Measurements from ENCODE around the gene DIRAS2. TPM values are rescaled to one million over a fixed set of nuclear protein-coding genes. Genes with fewer than 3 reads are reported as not detected.
"Not testable (repeated sequence)": the region's sequence is repeated elsewhere in the genome, so short reads cannot be mapped to it uniquely, and the experiment has no call there.

The DIRAS2 gene
- total RNA-seq, 1 experiment from 2014 or later: not detected

DNA sequence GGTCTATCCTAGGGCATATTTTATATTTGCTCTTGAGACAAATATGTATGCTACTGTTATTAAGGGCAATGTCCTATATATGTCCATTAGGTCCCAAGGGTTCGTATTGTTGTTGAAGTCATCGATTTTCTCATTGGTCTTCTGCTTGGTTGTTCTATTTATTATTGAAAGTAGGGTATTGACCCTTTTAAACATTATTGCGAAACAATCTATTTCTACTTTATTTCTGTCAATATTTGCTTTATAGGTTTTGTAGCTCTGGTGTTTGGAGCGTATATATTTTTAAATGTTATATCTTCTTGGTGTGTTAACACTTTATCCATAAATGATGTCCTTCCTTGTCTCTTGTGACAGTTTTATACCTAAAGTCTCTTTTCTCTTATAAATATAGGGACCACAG, 16.2 kb upstream of the DIRAS2 start:
- Histone ChIP-seq H3K27ac (ENCODE audit: low read depth, low read length, poor library complexity, severe bottlenecking) (no peak overlapping the region), H3K4me1 (ENCODE audit: insufficient read depth, low read length, poor library complexity, severe bottlenecking) (no peaks in the 10 kb centered on the region), H3K9me3 (ENCODE audit: low read depth, low read length, poor library complexity, severe bottlenecking) (no peaks in the 10 kb centered on the region), H3K4me3 (ENCODE audit: low read depth, low read length, poor library complexity, severe bottlenecking) (no peak overlapping the region), H3K27me3 (replicated peaks; ENCODE audit: insufficient read depth, low read depth, low read length, poor library complexity) (no peaks in the 10 kb centered on the region), H3K36me3 (ENCODE audit: insufficient read depth, low read length, poor library complexity, severe bottlenecking) (no peaks in the 10 kb centered on the region)
- DNase-seq (ENCODE audit: low spot score): no peak
- ChIA-PET CTCF (no interaction called here), POLR2A (ENCODE audit: low non-redundant PET) (no interaction called here)
- TF ChIP-seq, protein P1, sequence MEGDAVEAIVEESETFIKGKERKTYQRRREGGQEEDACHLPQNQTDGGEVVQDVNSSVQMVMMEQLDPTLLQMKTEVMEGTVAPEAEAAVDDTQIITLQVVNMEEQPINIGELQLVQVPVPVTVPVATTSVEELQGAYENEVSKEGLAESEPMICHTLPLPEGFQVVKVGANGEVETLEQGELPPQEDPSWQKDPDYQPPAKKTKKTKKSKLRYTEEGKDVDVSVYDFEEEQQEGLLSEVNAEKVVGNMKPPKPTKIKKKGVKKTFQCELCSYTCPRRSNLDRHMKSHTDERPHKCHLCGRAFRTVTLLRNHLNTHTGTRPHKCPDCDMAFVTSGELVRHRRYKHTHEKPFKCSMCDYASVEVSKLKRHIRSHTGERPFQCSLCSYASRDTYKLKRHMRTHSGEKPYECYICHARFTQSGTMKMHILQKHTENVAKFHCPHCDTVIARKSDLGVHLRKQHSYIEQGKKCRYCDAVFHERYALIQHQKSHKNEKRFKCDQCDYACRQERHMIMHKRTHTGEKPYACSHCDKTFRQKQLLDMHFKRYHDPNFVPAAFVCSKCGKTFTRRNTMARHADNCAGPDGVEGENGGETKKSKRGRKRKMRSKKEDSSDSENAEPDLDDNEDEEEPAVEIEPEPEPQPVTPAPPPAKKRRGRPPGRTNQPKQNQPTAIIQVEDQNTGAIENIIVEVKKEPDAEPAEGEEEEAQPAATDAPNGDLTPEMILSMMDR (conservative IDR thresholded peaks at IDR 0.05; ENCODE audit: low read depth, low read length): no peak
- TF ChIP-seq EZH2 (IDR thresholded peaks at IDR 0.05; ENCODE audit: borderline replicate concordance, low read depth, low read length, poor library complexity, severe bottlenecking): no peak
- intact Hi-C loops (cut with micrococcal nuclease; ENCODE audit: unreplicated experiment): no loop called here
- no TSS peak for BruUV-seq (replicated peaks)

DNA sequence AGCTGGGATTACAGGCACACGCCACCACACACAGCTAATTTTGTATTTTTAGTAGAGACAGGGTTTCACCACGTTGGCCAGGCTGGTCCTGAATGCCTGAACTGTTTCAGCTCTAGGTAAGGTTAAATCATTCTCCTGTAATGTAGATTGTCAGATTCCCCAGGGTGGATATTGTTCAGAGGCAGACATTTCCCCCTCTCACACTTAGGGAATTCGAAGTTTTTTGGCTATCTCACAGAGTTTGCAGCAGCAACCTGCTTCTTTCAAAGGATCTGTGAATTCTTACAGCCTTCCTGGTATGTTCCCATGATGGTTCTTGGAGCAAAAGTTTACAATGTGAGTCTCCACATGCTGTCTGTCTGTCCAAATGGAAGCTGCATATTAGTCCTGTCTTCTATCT, 15.6 kb upstream of the DIRAS2 start:
- ChIA-PET CTCF (no interaction called here), POLR2A (ENCODE audit: low non-redundant PET) (no interaction called here)
- DNase-seq (ENCODE audit: low spot score): no peak
- H3K27ac ChIP-seq (ENCODE audit: low read depth, low read length, poor library complexity, severe bottlenecking): no peak overlapping the region
- no peaks in the 10 kb centered on the region for H3K9me3 ChIP-seq (ENCODE audit: low read depth, low read length, poor library complexity, severe bottlenecking)
- TF ChIP-seq EZH2 (IDR thresholded peaks at IDR 0.05; ENCODE audit: borderline replicate concordance, low read depth, low read length, poor library complexity, severe bottlenecking): no peak
- TF ChIP-seq, protein P1 (conservative IDR thresholded peaks at IDR 0.05; ENCODE audit: low read depth, low read length): no peak
- no peaks in the 10 kb centered on the region for H3K27me3 ChIP-seq (replicated peaks; ENCODE audit: insufficient read depth, low read depth, low read length, poor library complexity)
- BruUV-seq (replicated peaks): no TSS peak
- no peak overlapping the region for H3K4me3 ChIP-seq (ENCODE audit: low read depth, low read length, poor library complexity, severe bottlenecking)
- H3K4me1 ChIP-seq (ENCODE audit: insufficient read depth, low read length, poor library complexity, severe bottlenecking): no peaks in the 10 kb centered on the region
- intact Hi-C loops (cut with micrococcal nuclease; ENCODE audit: unreplicated experiment): no loop called here
- no peaks in the 10 kb centered on the region for H3K36me3 ChIP-seq (ENCODE audit: insufficient read depth, low read length, poor library complexity, severe bottlenecking)

DNA sequence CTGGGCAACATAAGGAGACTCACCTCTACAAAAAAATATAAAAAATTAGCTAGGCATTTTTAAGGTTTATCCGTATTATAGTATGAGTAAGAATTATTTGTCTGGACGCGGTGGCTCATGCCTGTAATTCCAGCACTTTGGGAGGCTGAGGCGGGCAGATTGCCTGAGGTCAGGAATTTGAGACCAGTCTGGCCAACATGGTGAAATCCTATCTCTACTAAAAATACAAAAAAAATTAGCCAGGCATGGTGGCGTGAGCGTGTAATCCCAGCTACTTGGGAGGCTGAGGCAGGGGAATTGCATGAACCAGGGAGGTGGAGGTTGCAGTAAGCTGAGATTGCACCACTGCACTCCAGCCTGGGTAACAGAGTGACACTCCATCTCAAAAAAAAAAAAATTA, 14.3 kb upstream of the DIRAS2 start:
- H3K4me1 ChIP-seq (ENCODE audit: insufficient read depth, low read length, poor library complexity, severe bottlenecking); H3K36me3 ChIP-seq (ENCODE audit: insufficient read depth, low read length, poor library complexity, severe bottlenecking); intact Hi-C loops (cut with micrococcal nuclease; ENCODE audit: unreplicated experiment); POLR2A ChIA-PET (ENCODE audit: low non-redundant PET); H3K27ac ChIP-seq (ENCODE audit: low read depth, low read length, poor library complexity, severe bottlenecking); H3K4me3 ChIP-seq (ENCODE audit: low read depth, low read length, poor library complexity, severe bottlenecking); H3K27me3 ChIP-seq (replicated peaks; ENCODE audit: insufficient read depth, low read depth, low read length, poor library complexity); DNase-seq (ENCODE audit: low spot score); H3K9me3 ChIP-seq (ENCODE audit: low read depth, low read length, poor library complexity, severe bottlenecking); CTCF ChIA-PET; BruUV-seq (replicated peaks): not testable (repeated sequence)

DNA sequence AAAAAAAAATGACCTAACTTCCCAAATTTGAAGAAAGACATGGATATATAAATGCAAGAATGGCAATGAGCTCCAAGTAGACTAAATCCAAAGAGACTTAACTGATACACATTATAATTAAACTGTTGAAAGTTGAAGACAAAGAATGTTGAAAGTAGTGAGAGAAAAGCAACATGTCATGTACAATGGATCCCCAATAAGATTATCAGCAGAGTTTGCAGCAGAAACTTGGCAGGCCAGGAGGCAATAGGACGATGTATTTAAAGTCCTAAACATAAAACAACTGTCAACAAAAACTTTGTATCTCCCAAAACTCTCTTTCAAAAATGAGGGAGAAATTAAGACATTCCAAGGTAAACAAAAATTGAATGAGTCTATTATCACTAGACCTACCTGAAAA, 8.6 kb upstream of the DIRAS2 start:
- DNase-seq (ENCODE audit: low spot score): no peak
- BruUV-seq (replicated peaks): no TSS peak
- intact Hi-C loops (cut with micrococcal nuclease; ENCODE audit: unreplicated experiment): no loop called here
- H3K9me3 ChIP-seq (ENCODE audit: low read depth, low read length, poor library complexity, severe bottlenecking): peaks cover 11% of the 10 kb centered on the region
- no peaks in the 10 kb centered on the region for H3K4me1 ChIP-seq (ENCODE audit: insufficient read depth, low read length, poor library complexity, severe bottlenecking)
- H3K4me3 ChIP-seq (ENCODE audit: low read depth, low read length, poor library complexity, severe bottlenecking): no peak overlapping the region
- H3K36me3 ChIP-seq (ENCODE audit: insufficient read depth, low read length, poor library complexity, severe bottlenecking): no peaks in the 10 kb centered on the region
- H3K27ac ChIP-seq (ENCODE audit: low read depth, low read length, poor library complexity, severe bottlenecking): no peak overlapping the region
- peaks cover 4% of the 10 kb centered on the region for H3K27me3 ChIP-seq (replicated peaks; ENCODE audit: insufficient read depth, low read depth, low read length, poor library complexity)
- POLR2A ChIA-PET (ENCODE audit: low non-redundant PET): no interaction called here
- CTCF ChIA-PET: no interaction called here
- TF ChIP-seq, protein P1 (conservative IDR thresholded peaks at IDR 0.05; ENCODE audit: low read depth, low read length): no peak
- TF ChIP-seq EZH2 (IDR thresholded peaks at IDR 0.05; ENCODE audit: borderline replicate concordance, low read depth, low read length, poor library complexity, severe bottlenecking): no peak
